GM18511 (cell line): ENCODE measurements around the gene KLK6.

Experiments used
- ATAC-seq: cut with Tn5 transposase; IDR thresholded peaks from one replicate; pipeline ENCODE4 v1.9.1; 2021; ENCODE audit warnings: mild to moderate bottlenecking, moderate library complexity; ENCODE audit not compliant: unreplicated experiment

KLK6 gene

DNA sequence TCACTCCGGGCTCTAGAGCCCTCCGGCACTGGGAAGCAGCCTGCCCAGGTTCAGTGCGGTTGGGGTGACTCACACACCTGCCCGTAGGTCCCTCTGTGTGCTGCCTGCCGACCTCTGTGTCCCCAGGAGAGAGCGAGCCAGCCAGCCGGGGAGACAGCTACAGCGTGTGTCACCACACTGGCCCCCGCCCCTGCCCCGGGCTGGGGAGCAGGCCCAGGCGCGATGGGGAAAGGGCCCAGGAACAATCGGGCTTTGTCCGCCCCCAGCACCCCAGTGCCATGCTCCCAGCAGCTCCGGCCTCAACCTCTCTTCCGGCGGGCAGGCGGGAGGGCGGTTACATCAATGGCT, at the start of gene KLK6:
Gene KLK6 (minus strand): TSS at position 179 of the 348 bp plus-strand sequence. CDS start 1,487 bp downstream, outside the sequence.
- ATAC-seq, result no peak

GRCh38 chr19:51018745-51019543, 49.6 kb upstream of the KLK6 start:
- no peak for ATAC-seq

DNA sequence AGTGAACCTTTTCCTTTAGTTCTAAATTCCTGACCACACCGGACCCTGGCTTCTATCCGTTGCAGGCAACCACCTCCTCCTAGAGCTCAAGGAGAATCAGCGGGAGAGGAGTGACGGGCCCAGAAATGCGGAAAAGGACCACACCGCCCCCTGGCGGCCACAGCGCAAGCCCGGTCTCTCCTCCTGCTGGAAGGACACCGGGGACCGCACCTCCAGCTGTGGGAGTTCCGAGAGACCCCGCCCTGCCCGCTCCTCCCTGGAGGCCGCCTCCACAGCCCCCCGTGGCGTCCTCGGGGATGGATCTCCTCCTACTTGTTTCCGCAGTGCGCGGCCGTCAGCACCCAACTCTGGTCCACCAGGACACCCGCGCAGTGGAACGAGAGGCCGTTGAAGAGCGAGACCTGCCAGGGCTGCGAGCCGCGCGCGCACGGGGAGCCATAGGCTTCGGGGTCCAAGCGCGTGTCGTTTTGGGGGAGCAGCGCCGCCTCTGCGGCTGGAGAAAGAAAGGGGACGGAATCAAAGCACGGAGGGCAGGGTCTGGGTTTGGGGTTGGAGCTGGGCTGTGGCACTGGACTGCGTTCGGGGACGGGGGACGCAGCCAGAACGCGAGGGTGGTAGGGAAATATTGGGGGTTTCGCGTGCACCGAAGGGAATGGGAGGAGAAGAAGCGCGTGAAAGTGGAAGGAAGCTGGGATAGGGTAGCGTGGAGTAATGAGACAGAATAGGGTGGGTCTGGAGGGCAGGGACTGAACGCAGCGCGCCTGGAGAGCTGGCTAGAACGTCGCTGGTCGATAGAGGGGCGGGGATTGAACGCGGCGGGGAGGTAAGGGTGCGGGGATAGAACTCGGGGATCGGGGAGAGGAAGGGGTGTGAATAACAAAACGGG, 47.6 kb upstream of the KLK6 start:
- ATAC-seq, result no peak

DNA sequence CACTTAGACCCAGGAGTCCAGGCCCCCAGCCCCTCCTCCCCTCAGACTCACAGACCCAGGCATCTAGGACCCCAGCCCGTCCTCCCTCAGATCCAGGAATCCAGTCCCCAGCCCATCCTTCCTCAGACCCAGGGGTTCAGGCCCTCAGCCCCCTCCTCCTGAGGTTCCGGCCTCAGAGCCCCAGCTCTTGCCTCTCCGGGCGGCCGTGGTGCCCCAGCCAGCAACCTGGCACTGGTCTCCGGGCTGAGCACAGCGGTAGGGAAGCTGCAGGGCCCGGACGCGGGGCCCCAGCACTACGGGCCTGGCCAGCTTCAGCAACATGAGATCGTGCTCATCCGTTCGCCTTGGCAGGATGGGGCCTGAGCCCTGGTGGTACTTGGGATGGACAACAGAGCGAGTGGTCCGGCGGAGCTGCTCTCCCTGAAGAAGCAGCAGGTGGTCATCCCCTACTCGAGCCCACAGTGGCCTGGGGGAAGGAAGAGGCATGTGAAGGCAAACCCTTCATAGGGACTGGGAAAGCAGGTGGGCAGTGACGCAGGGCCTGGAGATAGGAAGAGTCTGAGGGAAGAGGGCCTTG, 46.4 kb upstream of the KLK6 start:
- ATAC-seq, result no peak

DNA sequence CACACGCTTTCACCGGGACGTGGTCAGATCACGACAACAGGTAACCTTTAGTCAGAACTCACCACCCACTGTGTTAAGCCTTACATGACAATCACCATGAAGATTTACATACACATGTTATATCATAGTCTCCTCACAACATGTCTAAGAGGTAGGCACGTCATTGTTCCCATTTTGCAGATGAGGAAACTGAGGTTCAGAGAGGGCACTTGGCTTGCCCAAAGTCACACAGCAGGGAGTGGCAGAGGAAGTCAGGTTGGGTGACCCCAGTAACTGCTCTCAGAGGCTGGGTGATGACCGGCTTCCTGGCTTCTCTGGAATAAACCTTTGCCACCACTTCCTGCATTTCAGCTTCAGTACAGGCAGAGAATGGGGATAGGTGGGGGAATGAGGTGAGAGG, 44.9 kb upstream of the KLK6 start:
- ATAC-seq, result no peak

GRCh38 chr19:51012661-51013190, 43.3 kb upstream of the KLK6 start:
- ATAC-seq, result no peak

DNA sequence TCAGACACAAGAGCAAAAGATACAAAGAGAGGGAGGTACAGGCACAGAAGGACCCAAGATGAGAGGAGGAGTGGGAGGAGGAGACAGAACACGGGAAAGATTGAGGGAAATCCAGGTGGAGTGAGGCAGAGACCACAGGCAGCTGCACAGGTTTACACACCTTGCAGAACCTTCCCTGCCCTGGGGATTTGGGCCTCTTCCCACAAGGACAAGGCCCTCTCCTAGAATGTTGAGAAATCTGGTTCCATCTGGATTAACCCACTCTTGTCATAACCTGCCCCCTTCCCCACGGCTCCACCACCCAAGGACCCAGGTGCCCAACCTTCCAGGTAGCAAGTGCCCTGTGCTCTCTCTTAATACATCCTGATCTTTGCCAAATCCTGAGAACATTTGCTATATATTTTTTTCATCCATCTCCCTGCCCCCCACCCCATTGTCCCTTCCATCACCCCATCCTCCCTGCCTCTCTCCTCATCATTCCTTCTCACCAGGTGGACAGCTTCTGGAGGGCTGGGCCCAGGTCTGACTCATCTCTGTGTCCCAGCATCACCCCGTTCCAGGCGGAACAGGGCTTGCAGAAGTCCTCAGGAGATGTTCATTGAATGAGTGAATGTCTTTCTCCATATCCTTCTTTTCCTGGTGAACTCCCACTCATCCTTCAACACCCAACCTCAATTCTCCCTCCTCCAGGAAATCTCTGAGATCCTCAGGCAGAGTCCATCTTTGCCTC, 40.8 kb upstream of the KLK6 start:
- no peak for ATAC-seq

- no peak for ATAC-seq
These were observed 39.9 kb upstream of the KLK6 start for GRCh38 chr19:51009061-51009891.

GRCh38 chr19:51007488-51007887, 38.1 kb upstream of the KLK6 start:
- ATAC-seq, result no peak

DNA sequence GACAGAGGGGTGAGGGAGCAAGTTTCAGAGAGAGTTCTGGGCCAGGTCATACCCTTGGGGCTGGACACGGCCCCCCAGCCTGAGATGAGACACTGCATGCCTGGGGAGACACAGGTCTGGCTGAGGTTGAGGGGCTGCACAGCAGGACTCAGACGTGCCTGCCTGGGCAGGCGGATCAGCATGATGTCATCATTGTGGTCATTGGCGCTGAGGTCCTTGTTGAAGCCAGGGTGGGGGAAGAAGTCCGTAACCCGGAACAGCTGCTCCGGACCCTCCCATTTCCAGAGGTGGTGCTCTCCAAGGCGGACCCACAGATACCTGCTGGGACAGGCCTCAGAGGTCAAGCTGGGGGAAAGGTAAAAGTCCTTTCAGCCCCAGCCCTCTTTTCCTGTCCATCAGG, 37.0 kb upstream of the KLK6 start:
- ATAC-seq, result no peak

DNA sequence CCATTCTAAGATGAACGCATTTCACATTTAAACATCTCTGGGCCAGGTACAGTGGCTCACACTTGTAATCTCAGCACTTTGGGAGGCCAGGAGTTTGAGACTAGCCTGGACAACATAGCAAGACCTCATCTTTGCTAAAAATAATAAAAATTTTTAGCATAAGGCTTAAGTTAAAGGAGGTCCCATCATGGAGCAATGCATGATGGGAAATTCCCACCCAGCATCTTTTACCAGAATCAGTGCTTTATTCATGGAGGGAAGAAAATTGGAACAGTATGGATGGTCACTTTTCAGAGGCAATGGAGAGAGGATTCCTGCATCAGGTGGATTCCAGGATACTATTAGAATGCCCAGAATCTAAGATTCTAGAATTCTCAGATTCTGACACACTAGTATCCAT, 35.9 kb upstream of the KLK6 start:
- no peak for ATAC-seq

DNA sequence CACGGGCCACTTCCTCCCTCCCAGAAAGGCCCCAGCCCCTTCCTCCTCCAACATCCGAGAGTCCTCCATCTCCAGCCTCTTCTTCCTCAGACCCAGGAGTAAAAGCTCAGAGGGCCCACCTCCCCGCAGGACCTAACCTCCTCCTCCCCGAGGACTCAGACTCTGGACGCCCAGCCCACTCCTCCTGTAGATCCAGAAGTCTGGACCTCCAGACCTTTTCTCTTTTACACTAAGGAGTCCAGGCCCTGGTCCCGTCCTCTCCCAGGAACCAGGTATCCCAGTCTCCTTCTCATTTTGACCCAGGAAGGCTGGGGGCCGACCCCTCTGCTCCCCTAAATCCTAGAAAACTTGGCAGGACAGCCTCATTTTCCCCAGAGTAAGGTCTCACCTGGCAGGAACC, 33.9 kb upstream of the KLK6 start:
- ATAC-seq, result no peak

DNA sequence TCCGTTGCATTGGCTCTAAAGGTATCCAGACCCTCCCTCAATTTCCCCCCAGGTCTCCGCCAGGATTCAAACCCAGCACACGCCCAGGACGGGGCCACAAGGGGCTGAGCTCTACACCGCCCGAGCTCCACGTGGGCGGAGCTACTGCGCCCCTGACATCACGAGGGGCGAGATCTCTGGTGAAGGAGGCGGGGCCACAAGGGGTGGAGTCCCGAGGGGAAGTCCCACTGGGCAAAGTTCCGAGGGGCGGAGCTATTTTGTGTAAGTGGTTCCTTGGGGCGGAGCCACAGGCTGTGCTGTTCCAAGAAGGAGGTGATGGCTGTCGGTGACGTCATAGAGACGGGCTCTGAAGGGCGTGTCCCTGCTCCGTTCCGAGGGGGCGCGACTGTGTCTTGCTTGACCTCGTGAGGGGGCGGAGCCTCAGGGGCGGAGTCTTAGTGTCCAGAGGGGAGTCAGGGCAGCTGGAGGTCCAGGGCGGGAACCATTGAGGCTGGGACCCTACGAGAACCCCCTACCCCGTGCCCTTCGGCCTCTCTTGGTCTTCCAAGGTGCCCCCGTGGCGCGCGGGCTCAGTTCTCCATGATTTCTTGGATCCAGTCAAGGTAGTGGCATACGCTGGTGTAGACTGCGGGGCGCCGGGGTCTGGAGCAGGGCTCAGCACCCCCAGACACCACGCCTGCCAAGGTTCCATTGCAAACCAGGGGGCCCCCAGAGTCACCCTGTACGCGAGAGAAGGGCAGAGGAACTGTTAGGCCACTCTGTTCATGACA, 33.3 kb upstream of the KLK6 start:
- ATAC-seq, result no peak

- no peak for ATAC-seq
These were observed 32.7 kb upstream of the KLK6 start for GRCh38 chr19:51002089-51002532.

GRCh38 chr19:51001515-51001914, 32.1 kb upstream of the KLK6 start, which contains the start of gene KLK8:
KLK8 (minus strand) TSS chr19:51001604; CDS start chr19:51001167, 437 bp downstream.
- no peak for ATAC-seq

- ATAC-seq, result no peak
These were observed 31.6 kb upstream of the KLK6 start for GRCh38 chr19:51000981-51001380.

- ATAC-seq, result no peak
These were observed 31.0 kb upstream of the KLK6 start for GRCh38 chr19:51000426-51000825.

GRCh38 chr19:50998686-50999085, 29.3 kb upstream of the KLK6 start:
- no peak for ATAC-seq

- no peak for ATAC-seq
These were observed 28.7 kb upstream of the KLK6 start for GRCh38 chr19:50998061-50998460.
